Left lung (tissue), 10 donors: ENCODE measurements around the gene RFC1. TPM values are rescaled to one million over a fixed set of nuclear protein-coding genes. Genes with fewer than 3 reads are reported as not detected.
"Not testable (repeated sequence)": the region's sequence is repeated elsewhere in the genome, so short reads cannot be mapped to it uniquely, and the experiment has no call there.

Experiments used
- ATAC-seq: fragments of 200-7000 bp; cut with Tn5 transposase; one replicate; pipeline ENCODE4 v1.9.1; 2020; ENCODE audit warnings: moderate library complexity
- DNase-seq, 4 donors: peaks; one replicate each; pipeline ENCODE4 v3.0.0-alpha.2; 2013 to 2020
- H3K27ac ChIP-seq, 2 donors: fragments of 200-600 bp; sonication (generic) in 1 of 2; one replicate each; pipeline versions ENCODE4 v1.5.0 to v1.8.0; 2020 to 2021
- H3K27me3 ChIP-seq, 2 donors: fragments of 200-600 bp; sonication (generic) in 1 of 2; one replicate each; pipeline versions ENCODE4 v1.5.0 to v1.8.0; 2020 to 2021
- H3K36me3 ChIP-seq, 2 donors: fragments of 200-600 bp; sonication (generic) in 1 of 2; one replicate each; pipeline versions ENCODE4 v1.5.0 to v1.8.0; 2020 to 2021
- H3K4me1 ChIP-seq, 2 donors: fragments of 200-600 bp; one replicate each; pipeline ENCODE4 v1.8.0; 2021
- H3K4me3 ChIP-seq, 2 donors: fragments of 200-600 bp; sonication (generic) in 1 of 2; one replicate each; pipeline versions ENCODE4 v1.5.0 to v1.8.0; 2020 to 2021; ENCODE audit warnings: mild to moderate bottlenecking in 1 of 2
- H3K9me3 ChIP-seq, 2 donors: fragments of 200-600 bp; sonication (generic) in 1 of 2; one replicate each; pipeline versions ENCODE4 v1.5.0 to v1.8.0; 2020 to 2021
- CTCF ChIP-seq, 2 donors: fragments of 200-600 bp; sonication (generic) in 1 of 2; IDR thresholded peaks; one replicate each; pipeline versions ENCODE4 v1.5.0 to v1.8.0; 2021; ENCODE audit warnings: antibody characterized with exemption in 2 of 2
- intact Hi-C, 2 donors: fragments of 100-400 bp; cut with DNase I; formaldehyde crosslinking; loops; one replicate each; pipeline versions ENCODE4 v1.11.2 to v1.14.2; 2022
- polyA plus RNA-seq, 6 donors: library from polyadenylated mRNA; unstranded; fragments of 120-200 nt; gene quantifications; one replicate each; pipeline ENCODE4 v1.2.1, GENCODE V29; 2013; ENCODE audit not compliant: insufficient read length in 6 of 6
- total RNA-seq, 2 donors: library from RNA; stranded (reverse); fragmentation: NEBNext Ultra II Directional; extraction: Animal tissue kit (Norgen Biotek cat#: 25700); gene quantifications; one replicate each; pipeline ENCODE4 v1.2.1, GENCODE V29; 2021
- donor health status: DM: no; HTN: yes; CAD: no.
- donor health status: DM: no; HTN: no; CAD: no.

The RFC1 gene
- total and polyA plus RNA-seq, 8 donors: 40.8 to 82.4 (median 71.1) TPM

GRCh38 chr4:39407584-39407885 is 41.4 kb upstream of the RFC1 start:
- Histone ChIP-seq H3K36me3 (no peaks in the 10 kb centered on the region), H3K27me3 (no peaks in the 10 kb centered on the region), H3K9me3 (no peaks in the 10 kb centered on the region), H3K27ac (no peak overlapping the region), H3K4me3 (no peak overlapping the region), H3K4me1 (no peaks in the 10 kb centered on the region)
- TF ChIP-seq CTCF (IDR thresholded peaks at IDR 0.05): no peak
- intact Hi-C loops: no loop called here
- DNase-seq: no peak
- ATAC-seq: peak; percentile 23

GRCh38 chr4:39406763-39407583 is 40.8 kb upstream of the RFC1 start, which contains the start of gene KLB:
Gene KLB, plus strand, starts transcription at chr4:39406930. Its CDS starts 20 bp downstream, at chr4:39406950.
- no peak within 1 kb of the TSS for H3K27ac ChIP-seq
- no peak for TF ChIP-seq CTCF (IDR thresholded peaks at IDR 0.05)
- no peak within 1 kb of the TSS for H3K4me3 ChIP-seq
- intact Hi-C loops: no loop called here
- no peaks in the 10 kb centered on the region for H3K27me3 ChIP-seq
- ATAC-seq: peak; percentile 55
- DNase-seq: no peak
- H3K36me3 ChIP-seq: no peaks in the 10 kb centered on the region
- no peaks in the 10 kb centered on the region for H3K4me1 ChIP-seq
- H3K9me3 ChIP-seq: no peaks in the 10 kb centered on the region

- H3K4me3 ChIP-seq: not testable (repeated sequence)
- DNase-seq: peak in 1 of 4 donors; percentile 38
Observed at GRCh38 chr4:39401640-39402039, 35.5 kb upstream of the RFC1 start.

GRCh38 chr4:39394706-39395105 is 28.5 kb upstream of the RFC1 start:
- Histone ChIP-seq H3K4me3 (no peak overlapping the region), H3K27ac (no peak overlapping the region), H3K27me3 (no peaks in the 10 kb centered on the region), H3K36me3 (no peaks in the 10 kb centered on the region), H3K4me1 (no peaks in the 10 kb centered on the region), H3K9me3 (no peaks in the 10 kb centered on the region)
- intact Hi-C loops: no loop called here
- ATAC-seq (no peak), DNase-seq (no peak)
- TF ChIP-seq CTCF (IDR thresholded peaks at IDR 0.05): no peak

More at GRCh38 chr4:39401640-39402039, 35.5 kb upstream of the RFC1 start:
- peak; percentile 85 for ATAC-seq
- intact Hi-C loops, H3K36me3 ChIP-seq, H3K4me1 ChIP-seq, H3K9me3 ChIP-seq, H3K27me3 ChIP-seq, H3K27ac ChIP-seq: not testable (repeated sequence)

GRCh38 chr4:39390603-39391002 is 24.4 kb upstream of the RFC1 start:
- DNase-seq: no peak
- Histone ChIP-seq H3K9me3 (no peaks in the 10 kb centered on the region), H3K4me3 (no peak overlapping the region), H3K27ac (no peak overlapping the region), H3K27me3 (no peaks in the 10 kb centered on the region), H3K36me3 (no peaks in the 10 kb centered on the region), H3K4me1 (no peaks in the 10 kb centered on the region)
- no peak for TF ChIP-seq CTCF (IDR thresholded peaks at IDR 0.05)
- no peak for ATAC-seq
- intact Hi-C loops: no loop called here

GRCh38 chr4:39384563-39384962 is 18.4 kb upstream of the RFC1 start:
- ATAC-seq: no peak

More at GRCh38 chr4:39384563-39384962, 18.4 kb upstream of the RFC1 start:
- Histone ChIP-seq H3K9me3 (no peaks in the 10 kb centered on the region), H3K27me3 (no peaks in the 10 kb centered on the region), H3K27ac (no peak overlapping the region), H3K4me1 (no peaks in the 10 kb centered on the region), H3K36me3 (no peaks in the 10 kb centered on the region), H3K4me3 (no peak overlapping the region)
- no peak for TF ChIP-seq CTCF (IDR thresholded peaks at IDR 0.05)
- no peak for DNase-seq
- intact Hi-C loops: no loop called here
